ENCODE data around the gene ASF1B.

The ASF1B gene

DNA sequence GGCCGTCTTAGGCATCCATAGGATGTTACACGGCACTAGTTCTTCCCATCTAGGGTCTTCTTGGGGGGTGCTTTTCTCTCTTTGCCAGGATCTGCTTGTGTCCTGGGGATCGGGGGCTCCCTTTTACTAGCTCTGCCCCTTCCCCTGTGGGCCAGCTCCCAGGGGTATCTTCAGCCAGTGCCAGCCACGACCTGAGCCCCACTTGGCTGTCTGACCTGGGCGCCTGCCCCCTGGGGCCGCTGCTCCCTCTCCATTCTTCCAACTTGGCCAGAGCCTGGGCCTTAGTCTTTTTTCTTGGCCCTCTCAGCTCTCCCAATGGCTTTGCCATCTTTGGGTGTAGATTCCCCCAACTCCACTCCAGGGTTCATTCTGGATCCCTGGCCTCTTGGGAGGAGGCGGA lies 21.9 kb downstream of the ASF1B start:
- H3K9me3 ChIP-seq, result no peaks in the 10 kb centered on the region
- H3K27ac ChIP-seq, result peak overlapping the region; percentile 97
- TF ChIP-seq, protein P1, sequence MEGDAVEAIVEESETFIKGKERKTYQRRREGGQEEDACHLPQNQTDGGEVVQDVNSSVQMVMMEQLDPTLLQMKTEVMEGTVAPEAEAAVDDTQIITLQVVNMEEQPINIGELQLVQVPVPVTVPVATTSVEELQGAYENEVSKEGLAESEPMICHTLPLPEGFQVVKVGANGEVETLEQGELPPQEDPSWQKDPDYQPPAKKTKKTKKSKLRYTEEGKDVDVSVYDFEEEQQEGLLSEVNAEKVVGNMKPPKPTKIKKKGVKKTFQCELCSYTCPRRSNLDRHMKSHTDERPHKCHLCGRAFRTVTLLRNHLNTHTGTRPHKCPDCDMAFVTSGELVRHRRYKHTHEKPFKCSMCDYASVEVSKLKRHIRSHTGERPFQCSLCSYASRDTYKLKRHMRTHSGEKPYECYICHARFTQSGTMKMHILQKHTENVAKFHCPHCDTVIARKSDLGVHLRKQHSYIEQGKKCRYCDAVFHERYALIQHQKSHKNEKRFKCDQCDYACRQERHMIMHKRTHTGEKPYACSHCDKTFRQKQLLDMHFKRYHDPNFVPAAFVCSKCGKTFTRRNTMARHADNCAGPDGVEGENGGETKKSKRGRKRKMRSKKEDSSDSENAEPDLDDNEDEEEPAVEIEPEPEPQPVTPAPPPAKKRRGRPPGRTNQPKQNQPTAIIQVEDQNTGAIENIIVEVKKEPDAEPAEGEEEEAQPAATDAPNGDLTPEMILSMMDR (IDR thresholded peaks at IDR 0.05), result no peak
- H3K27me3 ChIP-seq, result no peaks in the 10 kb centered on the region
- peaks cover 13% of the 10 kb centered on the region for H3K36me3 ChIP-seq
- peaks cover 61 to 69% of the 10 kb centered on the region in 2 experiments for H3K4me1 ChIP-seq (ENCODE audit: control insufficient read depth in 1 of 2, insufficient read depth in 1 of 2, low read depth in 1 of 2, low read length in 1 of 2)
- H3K4me3 ChIP-seq (ENCODE audit: low read depth in 1 of 2, low read length in 1 of 2), result peak overlapping the region; percentile 76 to 89

- TF ChIP-seq, protein P1 (IDR thresholded peaks at IDR 0.05), result peak; percentile 57
- Histone ChIP-seq H3K36me3 (peaks cover 18% of the 10 kb centered on the region), H3K27me3 (no peaks in the 10 kb centered on the region), H3K9me3 (no peaks in the 10 kb centered on the region), H3K4me3 (ENCODE audit: low read depth in 1 of 2, low read length in 1 of 2) (peak overlapping the region; percentile 76 to 89), H3K27ac (peak overlapping the region; percentile 97), H3K4me1 (ENCODE audit: control insufficient read depth in 1 of 2, insufficient read depth in 1 of 2, low read depth in 1 of 2, low read length in 1 of 2) (peaks cover 56 to 63% of the 10 kb centered on the region in 2 experiments)
Measured at GRCh38 chr19:14113762-14114414, 22.5 kb downstream of the ASF1B start.

DNA sequence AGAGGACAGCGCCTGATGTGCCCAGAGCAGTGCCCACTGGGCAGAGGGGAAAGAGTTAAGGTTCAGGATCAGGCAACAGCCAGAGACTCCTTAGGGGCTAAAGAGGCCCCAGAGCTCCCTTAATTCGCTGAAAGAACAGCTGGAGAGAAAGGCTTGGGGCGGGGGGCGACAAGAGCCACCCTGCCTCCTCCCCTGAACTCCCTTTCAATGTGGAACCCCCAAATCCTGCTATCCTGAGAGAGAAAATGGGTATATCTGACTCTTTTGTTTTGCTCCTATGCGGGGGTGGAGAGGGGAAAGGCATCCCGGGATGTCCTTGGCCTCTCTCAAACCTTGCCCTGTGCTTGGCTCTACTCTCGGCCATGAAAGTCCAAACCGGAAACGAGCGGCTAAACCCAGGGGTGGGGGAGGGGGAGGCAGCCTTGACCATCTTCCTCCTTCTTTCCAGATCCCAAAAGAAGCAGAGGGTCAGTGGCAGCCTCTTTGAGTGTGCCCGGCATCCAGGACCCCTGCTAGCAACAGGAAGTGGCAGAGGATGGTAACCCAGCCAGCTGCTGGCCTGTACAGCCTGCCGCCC lies 23.5 kb downstream of the ASF1B start:
- Histone ChIP-seq H3K9me3 (no peaks in the 10 kb centered on the region), H3K36me3 (peaks cover 24% of the 10 kb centered on the region), H3K4me1 (ENCODE audit: control insufficient read depth in 1 of 2, insufficient read depth in 1 of 2, low read depth in 1 of 2, low read length in 1 of 2) (peaks cover 48 to 56% of the 10 kb centered on the region in 2 experiments), H3K4me3 (ENCODE audit: low read depth in 1 of 2, low read length in 1 of 2) (peak overlapping the region in 1 of 2 experiments; percentile 17), H3K27me3 (no peaks in the 10 kb centered on the region), H3K27ac (peak overlapping the region; percentile 97)
- TF ChIP-seq, protein P1 (IDR thresholded peaks at IDR 0.05), result no peak

DNA sequence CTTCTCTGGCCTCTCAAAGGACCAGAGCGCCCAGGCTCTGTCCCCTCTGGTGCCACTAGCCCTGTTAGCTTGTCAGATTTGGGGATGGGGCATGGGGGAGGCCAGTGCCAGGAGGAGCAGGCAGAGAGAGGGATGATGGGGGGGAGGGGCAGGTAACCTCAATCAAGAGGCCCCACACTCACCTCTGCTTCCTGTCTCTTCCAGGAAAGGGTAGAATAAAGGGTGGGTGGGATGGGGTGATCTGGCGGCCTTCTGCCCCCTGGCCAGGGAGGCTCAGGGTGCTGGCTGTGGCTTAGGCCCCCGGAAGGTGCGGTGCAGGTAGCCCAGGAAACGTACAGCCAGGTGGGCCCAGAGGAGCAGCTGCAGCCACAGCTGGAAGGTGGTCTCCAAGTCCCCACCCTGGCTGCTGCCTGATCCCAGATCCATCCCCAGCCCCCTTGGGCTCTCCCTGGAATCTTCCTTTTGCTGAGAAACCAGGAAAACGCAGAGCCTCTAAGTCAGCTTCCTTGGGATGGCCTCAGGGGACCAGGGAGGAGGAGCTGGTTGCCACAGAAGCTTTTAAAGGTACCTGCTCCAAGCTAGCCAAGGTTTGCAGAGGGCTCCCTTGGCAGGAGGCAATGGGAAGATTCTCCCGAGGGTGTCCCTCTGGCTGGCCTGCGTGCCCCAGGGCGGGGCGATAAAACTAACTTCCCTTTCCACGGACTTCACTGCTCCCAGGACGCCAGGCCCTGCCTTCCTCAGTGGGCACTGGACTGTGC lies 24.2 kb downstream of the ASF1B start:
- Histone ChIP-seq H3K36me3 (peaks cover 31% of the 10 kb centered on the region), H3K9me3 (no peaks in the 10 kb centered on the region), H3K4me3 (ENCODE audit: low read depth in 1 of 2, low read length in 1 of 2) (no peak overlapping the region), H3K27me3 (no peaks in the 10 kb centered on the region), H3K4me1 (ENCODE audit: control insufficient read depth in 1 of 2, insufficient read depth in 1 of 2, low read depth in 1 of 2, low read length in 1 of 2) (peaks cover 48 to 56% of the 10 kb centered on the region in 2 experiments), H3K27ac (peak overlapping the region; percentile 97)
- TF ChIP-seq, protein P1 (IDR thresholded peaks at IDR 0.05), result no peak

- Histone ChIP-seq H3K4me1 (ENCODE audit: control insufficient read depth in 1 of 2, insufficient read depth in 1 of 2, low read depth in 1 of 2, low read length in 1 of 2) (peaks cover 43 to 53% of the 10 kb centered on the region in 2 experiments), H3K9me3 (no peaks in the 10 kb centered on the region), H3K4me3 (ENCODE audit: low read depth in 1 of 2, low read length in 1 of 2) (no peak overlapping the region)
Measured at GRCh38 chr19:14111486-14111885, 24.9 kb downstream of the ASF1B start.

More at GRCh38 chr19:14111486-14111885, 24.9 kb downstream of the ASF1B start:
- H3K36me3 ChIP-seq, result peaks cover 38% of the 10 kb centered on the region
- peak overlapping the region; percentile 8 for H3K27ac ChIP-seq
- TF ChIP-seq, protein P1 (IDR thresholded peaks at IDR 0.05), result no peak
- H3K27me3 ChIP-seq, result no peaks in the 10 kb centered on the region
